SH-SY5Y (cell line): ENCODE measurements around the gene EPHA6.

Source experiments
- GATA2 ChIP-seq: IDR thresholded peaks from 2 replicates; pipeline ENCODE4 v1.6.1; 2011; ENCODE audit warnings: mild to moderate bottlenecking, low read depth, low read length
- GATA3 ChIP-seq: IDR thresholded peaks from 2 replicates; pipeline ENCODE4 v1.6.1; 2011; ENCODE audit warnings: low read depth, mild to moderate bottlenecking, low read length, moderate library complexity

- no peak for TF ChIP-seq GATA3
- TF ChIP-seq GATA2 = no peak
These were observed 610.6 kb downstream of the EPHA6 start for GRCh38 chr3:97425002-97425401.
